ENCODE results near the gene HSD17B3. TPM values are rescaled to one million over a fixed set of nuclear protein-coding genes. Genes with fewer than 3 reads are reported as not detected.

Gene HSD17B3
- total RNA-seq, 1 donor = not detected

- TF ChIP-seq CTCF (IDR thresholded peaks at IDR 0.05; ENCODE audit: insufficient read depth, low read length) = no peak
- DNase-seq (ENCODE audit: low read depth) = no peak
- H3K4me3 ChIP-seq (ENCODE audit: low read depth, low read length) = no peak overlapping the region
Observed at GRCh38 chr9:96279932-96280331, 22.0 kb downstream of the HSD17B3 start.

GRCh38 chr9:96274939-96275338 lies 27.0 kb downstream of the HSD17B3 start:
- no peak overlapping the region for H3K4me3 ChIP-seq (ENCODE audit: low read depth, low read length)
- TF ChIP-seq CTCF (IDR thresholded peaks at IDR 0.05; ENCODE audit: insufficient read depth, low read length) = no peak
- no peak for DNase-seq (ENCODE audit: low read depth)

GRCh38 chr9:96270236-96270744 lies 31.7 kb downstream of the HSD17B3 start:
- DNase-seq (ENCODE audit: low read depth) = no peak
- no peak for TF ChIP-seq CTCF (IDR thresholded peaks at IDR 0.05; ENCODE audit: insufficient read depth, low read length)
- H3K4me3 ChIP-seq (ENCODE audit: low read depth, low read length) = no peak overlapping the region

- no peak for TF ChIP-seq CTCF (IDR thresholded peaks at IDR 0.05; ENCODE audit: insufficient read depth, low read length)
- H3K4me3 ChIP-seq (ENCODE audit: low read depth, low read length) = no peak overlapping the region
- no peak for DNase-seq (ENCODE audit: low read depth)
Observed at GRCh38 chr9:96258967-96259366, 43.0 kb downstream of the HSD17B3 start.

- DNase-seq (ENCODE audit: low read depth) = no peak
- TF ChIP-seq CTCF (IDR thresholded peaks at IDR 0.05; ENCODE audit: insufficient read depth, low read length) = no peak
- no peak overlapping the region for H3K4me3 ChIP-seq (ENCODE audit: low read depth, low read length)
Observed at GRCh38 chr9:96256800-96257199, 45.2 kb downstream of the HSD17B3 start.

GRCh38 chr9:96255698-96256097 lies 46.3 kb downstream of the HSD17B3 start:
- no peak for TF ChIP-seq CTCF (IDR thresholded peaks at IDR 0.05; ENCODE audit: insufficient read depth, low read length)
- DNase-seq (ENCODE audit: low read depth) = no peak

GRCh38 chr9:96253059-96253696 lies 48.8 kb downstream of the HSD17B3 start:
- no peak for DNase-seq (ENCODE audit: low read depth)
- H3K4me3 ChIP-seq (ENCODE audit: low read depth, low read length) = no peak overlapping the region
- TF ChIP-seq CTCF (IDR thresholded peaks at IDR 0.05; ENCODE audit: insufficient read depth, low read length) = no peak

More at GRCh38 chr9:96255698-96256097, 46.3 kb downstream of the HSD17B3 start:
- H3K4me3 ChIP-seq (ENCODE audit: low read depth, low read length) = no peak overlapping the region

Data from fibroblast of the aortic adventitia (primary cell).